Neuronal stem cell (in vitro differentiated cells): Measurements from ENCODE around the gene TMEM60.

Experiments used
- DNase-seq: peaks from one replicate; pipeline ENCODE4 v3.0.0-alpha.2; 2013; ENCODE audit warnings: low spot score
- H2AFZ ChIP-seq: one replicate; pipeline ENCODE4 v1.6.1; 2013; ENCODE audit warnings: mild to moderate bottlenecking, low read length, inconsistent platforms
- H2AK5ac ChIP-seq: 2 replicates; pipeline ENCODE4 v1.6.1; 2013; ENCODE audit warnings: low read depth, mild to moderate bottlenecking, inconsistent platforms, low read length, moderate library complexity, mixed read lengths
- H2BK120ac ChIP-seq: 2 replicates; pipeline ENCODE4 v1.6.1; 2013; ENCODE audit warnings: low read depth, mild to moderate bottlenecking, inconsistent platforms, low read length, moderate library complexity, mixed read lengths
- H2BK12ac ChIP-seq: one replicate; pipeline ENCODE4 v1.6.1; 2013; ENCODE audit warnings: low read length, inconsistent platforms
- H2BK15ac ChIP-seq: 2 replicates; pipeline ENCODE4 v1.6.1; 2013; ENCODE audit warnings: mild to moderate bottlenecking, low read length, inconsistent platforms, mixed read lengths
- H2BK5ac ChIP-seq: one replicate; pipeline ENCODE4 v1.6.1; 2013; ENCODE audit warnings: inconsistent platforms, mild to moderate bottlenecking, low read length, moderate library complexity
- H3K14ac ChIP-seq: one replicate; pipeline ENCODE4 v1.6.1; 2013; ENCODE audit warnings: low read length, inconsistent platforms
- H3K18ac ChIP-seq: 2 replicates; pipeline ENCODE4 v1.6.1; 2013; ENCODE audit warnings: low read length, inconsistent platforms
- H3K23ac ChIP-seq: 2 replicates; pipeline ENCODE4 v1.6.1; 2013; ENCODE audit warnings: low read depth, mild to moderate bottlenecking, mixed read lengths, low read length, inconsistent platforms; ENCODE audit not compliant: poor library complexity
- H3K27ac ChIP-seq: replicated peaks from 3 replicates; pipeline ENCODE4 v1.5.1; 2013; ENCODE audit warnings: low read length, inconsistent platforms
- H3K27me3 ChIP-seq, 3 experiments: 2 replicates each; pipeline ENCODE4 v1.6.1; 2013; ENCODE audit warnings: low read length in 3 of 3, mild to moderate bottlenecking in 2 of 3, inconsistent platforms in 1 of 3, low read depth in 1 of 3, mixed read lengths in 1 of 3, moderate library complexity in 1 of 3; ENCODE audit not compliant: control insufficient read depth in 3 of 3, insufficient read depth in 3 of 3
- H3K36me3 ChIP-seq, 2 donors: replicated peaks in 1 of 2; 2 replicates each; pipeline ENCODE4 v1.6.1; 2013; ENCODE audit warnings: low read length in 2 of 2; ENCODE audit not compliant: control insufficient read depth in 2 of 2, insufficient read depth in 2 of 2
- H3K4ac ChIP-seq: 2 replicates; pipeline ENCODE4 v1.6.1; 2013; ENCODE audit warnings: inconsistent platforms, mild to moderate bottlenecking, low read length, moderate library complexity
- H3K4me1 ChIP-seq, 2 donors: 1 replicate in 1 of 2; 2 replicates in 1 of 2; pipeline ENCODE4 v1.6.1; 2013; ENCODE audit warnings: low read length in 2 of 2, low read depth in 1 of 2; ENCODE audit not compliant: control insufficient read depth in 2 of 2, insufficient read depth in 1 of 2
- H3K4me2 ChIP-seq: one replicate; pipeline ENCODE4 v1.6.1; 2013; ENCODE audit warnings: mild to moderate bottlenecking, low read length, inconsistent platforms; ENCODE audit not compliant: insufficient read depth, poor library complexity, severe bottlenecking
- H3K4me3 ChIP-seq, 2 donors: 2 replicates each; pipeline ENCODE4 v1.5.1; 2013; ENCODE audit warnings: low read length in 2 of 2, mild to moderate bottlenecking in 2 of 2, inconsistent platforms in 1 of 2, moderate library complexity in 1 of 2
- H3K79me1 ChIP-seq: one replicate; pipeline ENCODE4 v1.6.1; 2013; ENCODE audit warnings: low read depth, mild to moderate bottlenecking, inconsistent platforms, low read length, moderate library complexity
- H3K9ac ChIP-seq: one replicate; pipeline ENCODE4 v1.6.1; 2013; ENCODE audit warnings: mild to moderate bottlenecking, low read depth, low read length, inconsistent platforms; ENCODE audit not compliant: poor library complexity
- H3K9me3 ChIP-seq, 2 donors: replicated peaks in 1 of 2; 2 replicates each; pipeline versions ENCODE3 to v1.6.1; 2013; ENCODE audit warnings: low read length in 2 of 2, mild to moderate bottlenecking in 2 of 2, inconsistent platforms in 1 of 2, low read depth in 1 of 2, mixed read lengths in 1 of 2, moderate library complexity in 1 of 2; ENCODE audit not compliant: control insufficient read depth in 2 of 2, insufficient read depth in 1 of 2
- H4K8ac ChIP-seq: one replicate; pipeline ENCODE4 v1.6.1; 2013; ENCODE audit warnings: low read depth, mild to moderate bottlenecking, inconsistent platforms, low read length, moderate library complexity
- H4K91ac ChIP-seq: one replicate; pipeline ENCODE4 v1.6.1; 2013; ENCODE audit warnings: low read length, low read depth, mild to moderate bottlenecking, inconsistent platforms; ENCODE audit not compliant: poor library complexity
- WGBS, 2 donors: extraction: QIAGEN DNeasy Blood & Tissue Kit; methylation state at CpG; one replicate each; pipeline ENCODE4 v1.1.7; 2013; ENCODE audit warnings: missing lambda C conversion rate in 2 of 2, mixed read lengths in 1 of 2; ENCODE audit not compliant: insufficient read length in 2 of 2, insufficient replicate concordance in 1 of 2; ENCODE audit errors: extremely low coverage in 2 of 2; 5-methylcytosine and 5-hydroxymethylcytosine counted together

TMEM60 gene

GRCh38 chr7:77806425-77806824 is 8.2 kb upstream of the TMEM60 start:
- no peak overlapping the region for H2AFZ ChIP-seq
- H3K4ac ChIP-seq = no peak overlapping the region
- no CpG with 5 or more reads among the region's 2 CpGs for WGBS, 2 donors
- H3K4me1 ChIP-seq = no peaks in the 10 kb centered on the region
- H3K79me1 ChIP-seq = peaks cover 5% of the 10 kb centered on the region
- H2BK12ac ChIP-seq = no peak overlapping the region
- no peaks in the 10 kb centered on the region for H3K27me3 ChIP-seq
- H2BK120ac ChIP-seq = no peak overlapping the region
- H3K9me3 ChIP-seq = peaks cover 0 to 38% of the 10 kb centered on the region in 2 donors
- no peak overlapping the region for H3K9ac ChIP-seq
- no peak overlapping the region for H3K18ac ChIP-seq
- H3K4me2 ChIP-seq = no peak overlapping the region
- no peak for DNase-seq
- H3K14ac ChIP-seq = no peak overlapping the region
- H3K36me3 ChIP-seq = no peaks in the 10 kb centered on the region
- no peak overlapping the region for H2AK5ac ChIP-seq
- no peak overlapping the region for H3K23ac ChIP-seq
- H4K8ac ChIP-seq = no peak overlapping the region
- H3K27ac ChIP-seq = no peak overlapping the region
- H2BK15ac ChIP-seq = no peak overlapping the region
- H3K4me3 ChIP-seq = no peak overlapping the region
- no peak overlapping the region for H4K91ac ChIP-seq
- H2BK5ac ChIP-seq = no peak overlapping the region

- Histone ChIP-seq H3K36me3 (no peaks in the 10 kb centered on the region), H3K27ac (no peak overlapping the region), H2BK15ac (no peak overlapping the region), H3K18ac (no peak overlapping the region), H3K4me3 (no peak overlapping the region), H2BK12ac (no peak overlapping the region), H3K14ac (no peak overlapping the region), H3K4ac (no peak overlapping the region), H2BK120ac (no peak overlapping the region), H3K9me3 (peaks cover 0 to 25% of the 10 kb centered on the region in 2 donors), H3K9ac (no peak overlapping the region), H4K8ac (no peak overlapping the region), H3K79me1 (peaks cover 4% of the 10 kb centered on the region), H2BK5ac (no peak overlapping the region), H3K23ac (no peak overlapping the region), H2AFZ (no peak overlapping the region), H3K27me3 (no peaks in the 10 kb centered on the region), H4K91ac (no peak overlapping the region), H3K4me2 (no peak overlapping the region), H3K4me1 (peaks cover 2% of the 10 kb centered on the region in 2 donors), H2AK5ac (no peak overlapping the region)
- no CpG with 5 or more reads among the region's 2 CpGs for WGBS, 2 donors
- DNase-seq = no peak
These were observed 4.5 kb upstream of the TMEM60 start for GRCh38 chr7:77802557-77803405.

- H3K9ac ChIP-seq = no peak overlapping the region
- H3K4ac ChIP-seq = no peak overlapping the region
- H3K14ac ChIP-seq = no peak overlapping the region
- H2BK5ac ChIP-seq = no peak overlapping the region
- H3K23ac ChIP-seq = no peak overlapping the region
- H4K91ac ChIP-seq = no peak overlapping the region
- no peak overlapping the region for H3K27ac ChIP-seq
- H3K4me3 ChIP-seq = no peak overlapping the region
- no peak overlapping the region for H4K8ac ChIP-seq
- DNase-seq = no peak
- H3K4me1 ChIP-seq = peaks cover 5 to 13% of the 10 kb centered on the region in 2 donors
- no peak overlapping the region for H3K4me2 ChIP-seq
- peaks cover 0 to 11% of the 10 kb centered on the region in 2 donors for H3K36me3 ChIP-seq
- H2BK120ac ChIP-seq = no peak overlapping the region
- peaks cover 0 to 7% of the 10 kb centered on the region in 2 donors for H3K9me3 ChIP-seq
- H3K79me1 ChIP-seq = peaks cover 4% of the 10 kb centered on the region
- H3K27me3 ChIP-seq = no peaks in the 10 kb centered on the region
- no peak overlapping the region for H2AFZ ChIP-seq
- H2AK5ac ChIP-seq = no peak overlapping the region
- H2BK15ac ChIP-seq = no peak overlapping the region
- no CpG with 5 or more reads among the region's 2 CpGs for WGBS, 2 donors
- no peak overlapping the region for H2BK12ac ChIP-seq
- no peak overlapping the region for H3K18ac ChIP-seq
These were observed 2.5 kb upstream of the TMEM60 start for GRCh38 chr7:77800730-77801129.

- DNase-seq = no peak
- Histone ChIP-seq H3K18ac (no peak overlapping the region), H2BK5ac (no peak overlapping the region), H3K9ac (no peak overlapping the region), H3K27ac (no peak overlapping the region), H2AK5ac (no peak overlapping the region), H3K36me3 (peaks cover 0 to 16% of the 10 kb centered on the region in 2 donors), H3K23ac (no peak overlapping the region), H4K8ac (no peak overlapping the region), H3K79me1 (peaks cover 4% of the 10 kb centered on the region), H2AFZ (peak overlapping the region; percentile 25), H3K4ac (no peak overlapping the region), H3K9me3 (peaks cover 0 to 4% of the 10 kb centered on the region in 2 donors), H2BK12ac (no peak overlapping the region), H3K4me1 (peaks cover 5 to 13% of the 10 kb centered on the region in 2 donors), H3K14ac (no peak overlapping the region), H4K91ac (no peak overlapping the region), H3K27me3 (no peaks in the 10 kb centered on the region), H2BK120ac (no peak overlapping the region), H3K4me3 (peak overlapping the region in 1 of 2 donors; percentile 88), H3K4me2 (no peak overlapping the region), H2BK15ac (no peak overlapping the region)
- WGBS, 2 donors = no CpG with 5 or more reads among the region's 4 CpGs
These were observed 1.9 kb upstream of the TMEM60 start for GRCh38 chr7:77800158-77800557.
